Endothelial cell of umbilical vein (primary cell): Measurements from ENCODE around the gene SETD9. TPM values are rescaled to one million over a fixed set of nuclear protein-coding genes. Genes with fewer than 3 reads are reported as not detected.

Source experiments
- BruUV-seq: library from RNA; stranded (reverse); fragments of 400-500 nt; replicated peaks from 2 replicates; lab custom pipeline; 2021; lab: Mats Ljungman, UMichigan
- CTCF ChIA-PET: fragments of 300-600, 350-600 bp; sonication (Branson Sonifier 250); formaldehyde crosslinking; loops from one replicate; lab custom pipeline; 2021; ENCODE audit warnings: antibody characterized with exemption, inconsistent platforms; lab: Charles Lee
- POLR2A ChIA-PET: fragments of 300-600, 350-600 bp; sonication (Branson Sonifier 250); formaldehyde crosslinking; loops from one replicate; lab custom pipeline; 2021; ENCODE audit warnings: antibody characterized with exemption, inconsistent platforms; lab: Charles Lee
- DNase-seq: peaks from one replicate; pipeline ENCODE4 v3.0.0-alpha.2; 2011; ENCODE audit warnings: low read depth, low spot score
- FAIRE-seq: peaks from 2 replicates; lab custom pipeline; 2011; peaks lifted over from hg19 to GRCh38; lab: Jason Lieb, UNC
- H2AFZ ChIP-seq: 2 replicates; pipeline ENCODE4 v1.6.0; 2012; ENCODE audit warnings: low read depth, low read length, control low read depth, inconsistent platforms
- H3K27ac ChIP-seq: 2 replicates; pipeline ENCODE4 v1.5.1; 2011; ENCODE audit warnings: low read depth, mild to moderate bottlenecking, control low read depth, low read length, moderate library complexity; ENCODE audit not compliant: insufficient read depth
- H3K27me3 ChIP-seq, 2 experiments: 2 replicates each; pipeline versions ENCODE4 v1.6.0 to v1.6.1; 2011; ENCODE audit warnings: low read length in 2 of 2, mixed read lengths in 1 of 2; ENCODE audit not compliant: control insufficient read depth in 2 of 2, insufficient read depth in 2 of 2
- H3K36me3 ChIP-seq, 2 experiments: 2 replicates in 1 of 2; 3 replicates in 1 of 2; pipeline ENCODE4 v1.5.1; 2011; ENCODE audit warnings: low read length in 2 of 2, mild to moderate bottlenecking in 1 of 2, moderate library complexity in 1 of 2; ENCODE audit not compliant: control insufficient read depth in 2 of 2, insufficient read depth in 2 of 2; ENCODE audit errors: extremely low read depth in 1 of 2
- H3K4me1 ChIP-seq: 3 replicates; pipeline ENCODE4 v1.5.1; 2011; ENCODE audit warnings: mild to moderate bottlenecking, low read length; ENCODE audit not compliant: control insufficient read depth, insufficient read depth; ENCODE audit errors: extremely low read depth
- H3K4me2 ChIP-seq: 2 replicates; pipeline ENCODE4 v1.6.1; 2011; ENCODE audit warnings: low read length, control low read depth, mixed read lengths; ENCODE audit not compliant: insufficient read depth
- H3K4me3 ChIP-seq, 3 experiments: fragments of 200-600 bp in 1 of 3; sonication (generic), shearing (Covaris generic) in 1 of 3; replicated peaks in 1 of 3; 2 replicates each; pipeline ENCODE4 v1.5.1; 2011 to 2016; ENCODE audit warnings: control low read depth in 3 of 3, low read length in 3 of 3, mild to moderate bottlenecking in 2 of 3, inconsistent platforms in 1 of 3, low read depth in 1 of 3, moderate library complexity in 1 of 3; ENCODE audit not compliant: insufficient read depth in 1 of 3
- H3K79me2 ChIP-seq: 2 replicates; pipeline ENCODE4 v1.6.0; 2012; ENCODE audit warnings: low read length, inconsistent platforms; ENCODE audit not compliant: control insufficient read depth, insufficient read depth
- H3K9ac ChIP-seq: replicated peaks from 2 replicates; pipeline ENCODE3; 2011; ENCODE audit warnings: low read length, control low read depth; ENCODE audit not compliant: insufficient read depth; ENCODE audit errors: extremely low read depth
- H3K9me1 ChIP-seq: replicated peaks from 3 replicates; pipeline ENCODE4 v1.6.0; 2011; ENCODE audit warnings: mild to moderate bottlenecking, low read length; ENCODE audit not compliant: control insufficient read depth, insufficient read depth; ENCODE audit errors: extremely low read depth
- H3K9me3 ChIP-seq: replicated peaks from 2 replicates; pipeline ENCODE4 v1.5.1; 2012; ENCODE audit warnings: low read length, inconsistent platforms; ENCODE audit not compliant: control insufficient read depth, insufficient read depth
- H4K20me1 ChIP-seq: replicated peaks from 2 replicates; pipeline ENCODE3; 2011; ENCODE audit warnings: mild to moderate bottlenecking, low read length; ENCODE audit not compliant: control insufficient read depth, insufficient read depth; ENCODE audit errors: extremely low read depth
- CTCF ChIP-seq, 2 donors: IDR thresholded peaks; 1 replicate in 1 of 2; 2 replicates in 1 of 2; pipeline ENCODE4 v1.5.1; 2011; ENCODE audit warnings: low read length in 2 of 2, mild to moderate bottlenecking in 2 of 2, moderate library complexity in 2 of 2, control low read depth in 1 of 2, inconsistent platforms in 1 of 2, low read depth in 1 of 2; ENCODE audit not compliant: insufficient read depth in 1 of 2; ENCODE audit errors: extremely low read depth in 1 of 2
- EZH2 ChIP-seq: IDR thresholded peaks from 2 replicates; pipeline ENCODE4 v1.6.1; 2012; ENCODE audit warnings: borderline replicate concordance, low read depth, mild to moderate bottlenecking, moderate library complexity, low read length, inconsistent platforms; ENCODE audit not compliant: severe bottlenecking
- FOS ChIP-seq: IDR thresholded peaks from 2 replicates; pipeline ENCODE4 v1.6.1; 2011; ENCODE audit warnings: mild to moderate bottlenecking, low read length, moderate library complexity, borderline replicate concordance; ENCODE audit not compliant: insufficient read depth
- GATA2 ChIP-seq: IDR thresholded peaks from 2 replicates; pipeline ENCODE4 v1.7.0; 2011; ENCODE audit warnings: low read depth, mild to moderate bottlenecking, moderate library complexity, mixed read lengths, low read length; ENCODE audit not compliant: insufficient read length, insufficient read depth
- JUN ChIP-seq: IDR thresholded peaks from 2 replicates; pipeline ENCODE4 v1.6.1; 2011; ENCODE audit warnings: borderline replicate concordance, low read depth; ENCODE audit not compliant: insufficient read length, insufficient read depth
- MAX ChIP-seq: IDR thresholded peaks from 2 replicates; pipeline ENCODE4 v1.6.1; 2011; ENCODE audit not compliant: insufficient read depth, insufficient read length
- MYC ChIP-seq: IDR thresholded peaks from one replicate; pipeline ENCODE4 v1.6.1; 2011; ENCODE audit warnings: mild to moderate bottlenecking, low read depth, low read length
- POLR2A ChIP-seq: IDR thresholded peaks from 2 replicates; pipeline ENCODE4 v1.6.1; 2012; ENCODE audit warnings: low read depth, mild to moderate bottlenecking, control low read depth, low read length
- POLR2AphosphoS5 ChIP-seq: IDR thresholded peaks from 2 replicates; pipeline ENCODE4 v1.6.1; 2012; ENCODE audit warnings: low read depth, mild to moderate bottlenecking, control low read depth, low read length, moderate library complexity; ENCODE audit not compliant: insufficient read depth
- dilution Hi-C: fragments of 300-500 bp; cut with MboI; formaldehyde crosslinking; loops from one replicate; pipeline ENCODE4 v1.15.0; 2019; ENCODE audit warnings: low sequenced_read_pairs; ENCODE audit not compliant: extremely low pct_ligation_motif_present
- intact Hi-C: fragments of 100-400 bp; cut with micrococcal nuclease; formaldehyde crosslinking; loops from one replicate; pipeline ENCODE4 v1.10.0; 2022
- polyA plus RNA-seq, 4 experiments: library from polyadenylated mRNA; depleted of rRNA in 3 of 4; stranded (reverse) in 3 of 4; unstranded in 1 of 4; fragments of >200 nt; gene quantifications; 2 replicates each; pipeline versions ENCODE4 v1.2.1 to v1.2.3, GENCODE V29; 2011 to 2012; ENCODE audit warnings: missing spikeins in 1 of 4
- total RNA-seq: library from RNA; stranded (reverse); gene quantifications from 2 replicates; pipeline ENCODE4 v1.2.3, GENCODE V29; 2021

The SETD9 gene
- total and polyA plus RNA-seq, 2 donors (not counting 3 experiments of a cell fraction or from before 2014, with no cell fraction given): 7.1 to 7.9 TPM

DNA sequence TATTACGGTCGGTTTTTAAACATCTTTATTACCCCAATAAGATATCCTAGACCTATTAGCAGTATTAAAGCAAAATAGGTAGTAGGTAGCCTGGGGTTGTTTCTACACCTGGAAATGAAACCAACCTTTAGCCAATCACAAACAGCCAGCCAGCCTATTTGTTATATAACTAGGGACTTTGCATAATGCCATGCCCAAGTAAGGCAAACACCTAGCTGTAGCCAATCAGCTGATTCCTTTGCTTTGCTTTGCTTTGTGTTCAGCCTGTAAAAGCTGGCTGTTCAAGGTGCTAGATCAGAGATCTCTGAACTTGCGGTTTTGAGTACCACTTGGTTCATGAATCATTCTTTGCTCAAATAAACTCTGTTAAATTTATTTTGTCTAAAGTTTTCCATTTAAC lies 46.5 kb upstream of the SETD9 start:
- Histone ChIP-seq H3K4me2 (no peak overlapping the region), H2AFZ (no peak overlapping the region), H3K27ac (no peak overlapping the region), H3K9me3 (no peaks in the 10 kb centered on the region), H3K9me1 (no peaks in the 10 kb centered on the region), H3K27me3 (no peaks in the 10 kb centered on the region), H3K36me3 (peaks cover 2 to 10% of the 10 kb centered on the region in 2 experiments), H3K4me3 (no peak overlapping the region), H3K79me2 (no peaks in the 10 kb centered on the region), H3K4me1 (no peaks in the 10 kb centered on the region), H3K9ac (no peak overlapping the region), H4K20me1 (no peaks in the 10 kb centered on the region)
- POLR2A ChIA-PET: no interaction called here
- CTCF ChIA-PET: no interaction called here
- no TSS peak for BruUV-seq
- FAIRE-seq (no peak), DNase-seq (no peak)
- TF ChIP-seq MYC: no peak
- TF ChIP-seq GATA2: no peak
- TF ChIP-seq POLR2AphosphoS5: no peak
- no peak for TF ChIP-seq FOS
- TF ChIP-seq POLR2A: no peak
- TF ChIP-seq EZH2: no peak
- TF ChIP-seq MAX: no peak
- no peak for TF ChIP-seq CTCF (IDR thresholded peaks at IDR 0.05; ENCODE audit: extremely low read depth in 1 of 2, insufficient read depth in 1 of 2, low read depth in 1 of 2, low read length in 2 of 2)
- TF ChIP-seq JUN: no peak
- dilution Hi-C loops (no loop called here), intact Hi-C loops (no loop called here)
